Peyer's patch (tissue), 4 donors: Measurements from ENCODE around the gene HEXB.

ENCODE experiments used
- CTCF ChIP-seq, 6 experiments: fragments of 450-650 bp in 4 of 6; fragments of 200-600 bp in 2 of 6; sonication (generic) in 1 of 6; IDR thresholded peaks; one replicate each; pipeline ENCODE4 v1.5.1; 2017 to 2019; ENCODE audit warnings: antibody characterized with exemption in 6 of 6, mild to moderate bottlenecking in 3 of 6, moderate library complexity in 1 of 6
- POLR2A ChIP-seq, 2 donors: fragments of 450-650 bp; IDR thresholded peaks; one replicate each; pipeline ENCODE4 v1.5.1; 2017; ENCODE audit warnings: antibody characterized with exemption in 2 of 2, mild to moderate bottlenecking in 2 of 2, moderate library complexity in 2 of 2

DNA sequence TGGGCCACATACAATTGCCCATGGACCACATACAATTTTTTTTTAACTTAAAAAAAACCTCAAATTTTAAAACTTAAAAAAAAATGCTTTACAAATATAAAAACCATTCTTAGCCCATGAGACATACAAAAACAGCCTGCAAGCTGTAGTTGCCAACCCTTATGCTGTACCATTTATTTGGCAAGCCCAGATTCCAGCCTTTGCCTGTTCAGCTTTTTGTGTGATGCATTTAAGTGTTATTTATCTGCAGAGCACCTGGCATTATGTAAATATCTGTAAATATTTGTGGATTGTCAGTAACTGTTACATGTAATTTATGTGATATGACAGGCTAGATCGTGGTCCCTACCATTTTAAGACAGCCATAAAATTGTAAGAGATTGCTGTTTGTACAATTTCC is 32.6 kb downstream of the HEXB start:
- TF ChIP-seq POLR2A (IDR thresholded peaks at IDR 0.05), result no peak
- TF ChIP-seq CTCF (IDR thresholded peaks at IDR 0.05), result no peak
